Endothelial cell of umbilical vein (primary cell): ENCODE measurements around the gene PRDM13. TPM values are rescaled to one million over a fixed set of nuclear protein-coding genes. Genes with fewer than 3 reads are reported as not detected.

Experiments
- BruUV-seq: library from RNA; stranded (reverse); fragments of 400-500 nt; replicated peaks from 2 replicates; lab custom pipeline; 2021; lab: Mats Ljungman, UMichigan
- CTCF ChIA-PET: fragments of 300-600, 350-600 bp; sonication (Branson Sonifier 250); formaldehyde crosslinking; loops from one replicate; lab custom pipeline; 2021; ENCODE audit warnings: antibody characterized with exemption, inconsistent platforms; lab: Charles Lee
- POLR2A ChIA-PET: fragments of 300-600, 350-600 bp; sonication (Branson Sonifier 250); formaldehyde crosslinking; loops from one replicate; lab custom pipeline; 2021; ENCODE audit warnings: antibody characterized with exemption, inconsistent platforms; lab: Charles Lee
- DNase-seq: peaks from one replicate; pipeline ENCODE4 v3.0.0-alpha.2; 2011; ENCODE audit warnings: low read depth, low spot score
- FAIRE-seq: peaks from 2 replicates; lab custom pipeline; 2011; peaks lifted over from hg19 to GRCh38; lab: Jason Lieb, UNC
- H2AFZ ChIP-seq: 2 replicates; pipeline ENCODE4 v1.6.0; 2012; ENCODE audit warnings: low read depth, low read length, control low read depth, inconsistent platforms
- H3K27ac ChIP-seq: 2 replicates; pipeline ENCODE4 v1.5.1; 2011; ENCODE audit warnings: low read depth, mild to moderate bottlenecking, control low read depth, low read length, moderate library complexity; ENCODE audit not compliant: insufficient read depth
- H3K27me3 ChIP-seq, 2 experiments: 2 replicates each; pipeline versions ENCODE4 v1.6.0 to v1.6.1; 2011; ENCODE audit warnings: low read length in 2 of 2, mixed read lengths in 1 of 2; ENCODE audit not compliant: control insufficient read depth in 2 of 2, insufficient read depth in 2 of 2
- H3K36me3 ChIP-seq, 2 experiments: 2 replicates in 1 of 2; 3 replicates in 1 of 2; pipeline ENCODE4 v1.5.1; 2011; ENCODE audit warnings: low read length in 2 of 2, mild to moderate bottlenecking in 1 of 2, moderate library complexity in 1 of 2; ENCODE audit not compliant: control insufficient read depth in 2 of 2, insufficient read depth in 2 of 2; ENCODE audit errors: extremely low read depth in 1 of 2
- H3K4me1 ChIP-seq: 3 replicates; pipeline ENCODE4 v1.5.1; 2011; ENCODE audit warnings: mild to moderate bottlenecking, low read length; ENCODE audit not compliant: control insufficient read depth, insufficient read depth; ENCODE audit errors: extremely low read depth
- H3K4me2 ChIP-seq: 2 replicates; pipeline ENCODE4 v1.6.1; 2011; ENCODE audit warnings: low read length, control low read depth, mixed read lengths; ENCODE audit not compliant: insufficient read depth
- H3K4me3 ChIP-seq, 3 experiments: fragments of 200-600 bp in 1 of 3; sonication (generic), shearing (Covaris generic) in 1 of 3; replicated peaks in 1 of 3; 2 replicates each; pipeline ENCODE4 v1.5.1; 2011 to 2016; ENCODE audit warnings: control low read depth in 3 of 3, low read length in 3 of 3, mild to moderate bottlenecking in 2 of 3, inconsistent platforms in 1 of 3, low read depth in 1 of 3, moderate library complexity in 1 of 3; ENCODE audit not compliant: insufficient read depth in 1 of 3
- H3K79me2 ChIP-seq: 2 replicates; pipeline ENCODE4 v1.6.0; 2012; ENCODE audit warnings: low read length, inconsistent platforms; ENCODE audit not compliant: control insufficient read depth, insufficient read depth
- H3K9ac ChIP-seq: replicated peaks from 2 replicates; pipeline ENCODE3; 2011; ENCODE audit warnings: low read length, control low read depth; ENCODE audit not compliant: insufficient read depth; ENCODE audit errors: extremely low read depth
- H3K9me1 ChIP-seq: replicated peaks from 3 replicates; pipeline ENCODE4 v1.6.0; 2011; ENCODE audit warnings: mild to moderate bottlenecking, low read length; ENCODE audit not compliant: control insufficient read depth, insufficient read depth; ENCODE audit errors: extremely low read depth
- H3K9me3 ChIP-seq: replicated peaks from 2 replicates; pipeline ENCODE4 v1.5.1; 2012; ENCODE audit warnings: low read length, inconsistent platforms; ENCODE audit not compliant: control insufficient read depth, insufficient read depth
- H4K20me1 ChIP-seq: replicated peaks from 2 replicates; pipeline ENCODE3; 2011; ENCODE audit warnings: mild to moderate bottlenecking, low read length; ENCODE audit not compliant: control insufficient read depth, insufficient read depth; ENCODE audit errors: extremely low read depth
- FOS ChIP-seq: IDR thresholded peaks from 2 replicates; pipeline ENCODE4 v1.6.1; 2011; ENCODE audit warnings: mild to moderate bottlenecking, low read length, moderate library complexity, borderline replicate concordance; ENCODE audit not compliant: insufficient read depth
- MYC ChIP-seq: IDR thresholded peaks from one replicate; pipeline ENCODE4 v1.6.1; 2011; ENCODE audit warnings: mild to moderate bottlenecking, low read depth, low read length
- POLR2AphosphoS5 ChIP-seq: IDR thresholded peaks from 2 replicates; pipeline ENCODE4 v1.6.1; 2012; ENCODE audit warnings: low read depth, mild to moderate bottlenecking, control low read depth, low read length, moderate library complexity; ENCODE audit not compliant: insufficient read depth
- dilution Hi-C: fragments of 300-500 bp; cut with MboI; formaldehyde crosslinking; loops from one replicate; pipeline ENCODE4 v1.15.0; 2019; ENCODE audit warnings: low sequenced_read_pairs; ENCODE audit not compliant: extremely low pct_ligation_motif_present
- intact Hi-C: fragments of 100-400 bp; cut with micrococcal nuclease; formaldehyde crosslinking; loops from one replicate; pipeline ENCODE4 v1.10.0; 2022
- polyA plus RNA-seq, 4 experiments: library from polyadenylated mRNA; depleted of rRNA in 3 of 4; stranded (reverse) in 3 of 4; unstranded in 1 of 4; fragments of >200 nt; gene quantifications; 2 replicates each; pipeline versions ENCODE4 v1.2.1 to v1.2.3, GENCODE V29; 2011 to 2012; ENCODE audit warnings: missing spikeins in 1 of 4
- total RNA-seq: library from RNA; stranded (reverse); gene quantifications from 2 replicates; pipeline ENCODE4 v1.2.3, GENCODE V29; 2021
- TF ChIP-seq, protein P1 (sequence below), 2 donors: IDR thresholded peaks; 1 replicate in 1 of 2; 2 replicates in 1 of 2; pipeline ENCODE4 v1.5.1; 2011; ENCODE audit warnings: low read length in 2 of 2, mild to moderate bottlenecking in 2 of 2, moderate library complexity in 2 of 2, control low read depth in 1 of 2, inconsistent platforms in 1 of 2, low read depth in 1 of 2; ENCODE audit not compliant: insufficient read depth in 1 of 2; ENCODE audit errors: extremely low read depth in 1 of 2

PRDM13 gene
- total and polyA plus RNA-seq, 2 donors (not counting 3 experiments of a cell fraction or from before 2014, with no cell fraction given): not detected

- Histone ChIP-seq H3K36me3 (no peaks in the 10 kb centered on the region), H3K27ac (no peak overlapping the region), H3K4me3 (no peak overlapping the region), H4K20me1 (no peaks in the 10 kb centered on the region), H2AFZ (no peak overlapping the region), H3K9me1 (no peaks in the 10 kb centered on the region), H3K79me2 (no peaks in the 10 kb centered on the region), H3K4me1 (peaks cover 3% of the 10 kb centered on the region), H3K27me3 (peaks cover 90 to 100% of the 10 kb centered on the region in 2 experiments), H3K9ac (no peak overlapping the region), H3K4me2 (no peak overlapping the region), H3K9me3 (no peaks in the 10 kb centered on the region)
- TF ChIP-seq, protein P1, sequence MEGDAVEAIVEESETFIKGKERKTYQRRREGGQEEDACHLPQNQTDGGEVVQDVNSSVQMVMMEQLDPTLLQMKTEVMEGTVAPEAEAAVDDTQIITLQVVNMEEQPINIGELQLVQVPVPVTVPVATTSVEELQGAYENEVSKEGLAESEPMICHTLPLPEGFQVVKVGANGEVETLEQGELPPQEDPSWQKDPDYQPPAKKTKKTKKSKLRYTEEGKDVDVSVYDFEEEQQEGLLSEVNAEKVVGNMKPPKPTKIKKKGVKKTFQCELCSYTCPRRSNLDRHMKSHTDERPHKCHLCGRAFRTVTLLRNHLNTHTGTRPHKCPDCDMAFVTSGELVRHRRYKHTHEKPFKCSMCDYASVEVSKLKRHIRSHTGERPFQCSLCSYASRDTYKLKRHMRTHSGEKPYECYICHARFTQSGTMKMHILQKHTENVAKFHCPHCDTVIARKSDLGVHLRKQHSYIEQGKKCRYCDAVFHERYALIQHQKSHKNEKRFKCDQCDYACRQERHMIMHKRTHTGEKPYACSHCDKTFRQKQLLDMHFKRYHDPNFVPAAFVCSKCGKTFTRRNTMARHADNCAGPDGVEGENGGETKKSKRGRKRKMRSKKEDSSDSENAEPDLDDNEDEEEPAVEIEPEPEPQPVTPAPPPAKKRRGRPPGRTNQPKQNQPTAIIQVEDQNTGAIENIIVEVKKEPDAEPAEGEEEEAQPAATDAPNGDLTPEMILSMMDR (IDR thresholded peaks at IDR 0.05; ENCODE audit: extremely low read depth in 1 of 2, insufficient read depth in 1 of 2, low read depth in 1 of 2, low read length in 2 of 2): no peak
- no peak for TF ChIP-seq MYC
- FAIRE-seq: no peak
- intact Hi-C loops: loop anchor here (10.0 kb wide), 1 partner anchor 857 kb away; the partner anchor contains the start of gene SIM1
- dilution Hi-C loops: no loop called here
- DNase-seq: no peak
- ChIA-PET POLR2A (no interaction called here), CTCF (interaction anchor here (0.8 to 2.2 kb wide), 5 partner anchors 9 to 141 kb away, joined by 3 to 5 read pairs (median 4); no protein-coding TSS in a partner anchor)
- no TSS peak for BruUV-seq
Measured at GRCh38 chr6:99608059-99608885, 1.6 kb downstream of the PRDM13 start.

- H3K27me3 ChIP-seq: peaks cover 85 to 98% of the 10 kb centered on the region in 2 experiments
- dilution Hi-C loops: no loop called here
- H4K20me1 ChIP-seq: no peaks in the 10 kb centered on the region
- H3K27ac ChIP-seq: no peak overlapping the region
- H3K36me3 ChIP-seq: no peaks in the 10 kb centered on the region
- ChIA-PET CTCF (interaction anchor here (0.8 to 2.2 kb wide), 6 partner anchors 8 to 141 kb away, joined by 3 to 5 read pairs (median 4); no protein-coding TSS in a partner anchor), POLR2A (no interaction called here)
- TF ChIP-seq POLR2AphosphoS5 (no peak), MYC (no peak), FOS (no peak)
- TF ChIP-seq, protein P1 (IDR thresholded peaks at IDR 0.05; ENCODE audit: extremely low read depth in 1 of 2, insufficient read depth in 1 of 2, low read depth in 1 of 2, low read length in 2 of 2): no peak
- H3K79me2 ChIP-seq: no peaks in the 10 kb centered on the region
- no peak overlapping the region for H3K4me2 ChIP-seq
- no peak overlapping the region for H3K9ac ChIP-seq
- H3K9me3 ChIP-seq: no peaks in the 10 kb centered on the region
- intact Hi-C loops: loop anchor here (10.0 kb wide), 1 partner anchor 856 kb away; the partner anchor contains the start of gene SIM1
- DNase-seq (no peak), FAIRE-seq (no peak)
- no peak overlapping the region for H2AFZ ChIP-seq
- peaks cover 4% of the 10 kb centered on the region for H3K4me1 ChIP-seq
- no peaks in the 10 kb centered on the region for H3K9me1 ChIP-seq
- BruUV-seq: no TSS peak
- no peak overlapping the region for H3K4me3 ChIP-seq
Measured at GRCh38 chr6:99608886-99609482, 2.4 kb downstream of the PRDM13 start.
